ENCODE results near the gene WLS. TPM values are rescaled to one million over a fixed set of nuclear protein-coding genes. Genes with fewer than 3 reads are reported as not detected.

WLS gene
- total RNA-seq, result 10 to 100 TPM in 1 of 5 experiments, under 1 TPM in 2, not detected in 2; 0.50 to 12.2 (median 0.62) TPM
- not detected for polyA plus RNA-seq
- total RNA-seq, result not detected

- H3K27ac ChIP-seq (ENCODE audit: low read depth, low read length), result no peak within 1 kb of the TSS
- H3K36me3 ChIP-seq (ENCODE audit: control insufficient read depth in 2 of 3, insufficient read depth in 3 of 3, low read length in 3 of 3), result no peaks in the 10 kb centered on the region
- Mint-ChIP-seq H3K4me3 (peak within 1 kb of the TSS; percentile 41 to 78 (median 50)), H3K36me3 (peaks cover 0 to 4% (median 0%) of the 10 kb centered on the region in 5 donors), H3K27me3 (peaks cover 46 to 66% (median 56%) of the 10 kb centered on the region in 5 donors), H3K9me3 (peaks cover 0 to 7% (median 0%) of the 10 kb centered on the region in 11 donors), H3K4me1 (peaks cover 5 to 24% (median 14%) of the 10 kb centered on the region in 7 donors), H3K27ac (no peak within 1 kb of the TSS)
- ATAC-seq, result peak; percentile 38
- no peak within 1 kb of the TSS for H3K4me3 ChIP-seq (ENCODE audit: low read length)
- intact Hi-C loops (cut with micrococcal nuclease), result no loop called here
- H3K9me3 ChIP-seq (ENCODE audit: control insufficient read depth in 2 of 3, low read length in 3 of 3), result no peaks in the 10 kb centered on the region
- CTCF ChIA-PET, result no interaction called here
- H3K4me1 ChIP-seq (ENCODE audit: control insufficient read depth in 2 of 2, insufficient read depth in 2 of 2, low read length in 2 of 2), result no peaks in the 10 kb centered on the region
- POLR2A ChIA-PET, result no interaction called here
- no peak for DNase-seq
- peaks cover 0 to 15% of the 10 kb centered on the region in 2 donors for H3K27me3 ChIP-seq (ENCODE audit: control insufficient read depth in 2 of 2, insufficient read depth in 2 of 2, low read length in 2 of 2)
Measured at GRCh38 chr1:68232289-68233148, at the start of gene WLS. Gene WLS (minus strand): TSS chr1:68232523. CDS start chr1:68232299, 224 bp downstream.

GRCh38 chr1:68280286-68280685 is 48.0 kb upstream of the WLS start:
- no peak overlapping the region for H3K4me3 Mint-ChIP-seq
- Histone ChIP-seq H3K27me3 (ENCODE audit: control insufficient read depth in 2 of 2, insufficient read depth in 2 of 2, low read length in 2 of 2) (no peaks in the 10 kb centered on the region), H3K36me3 (ENCODE audit: control insufficient read depth in 2 of 3, insufficient read depth in 3 of 3, low read length in 3 of 3) (no peaks in the 10 kb centered on the region), H3K27ac (ENCODE audit: low read depth, low read length) (no peak overlapping the region), H3K4me1 (ENCODE audit: control insufficient read depth in 2 of 2, insufficient read depth in 2 of 2, low read length in 2 of 2) (no peaks in the 10 kb centered on the region), H3K4me3 (ENCODE audit: low read length) (no peak overlapping the region), H3K9me3 (ENCODE audit: control insufficient read depth in 2 of 3, low read length in 3 of 3) (no peaks in the 10 kb centered on the region)
- no peaks in the 10 kb centered on the region for H3K4me1 Mint-ChIP-seq
- POLR2A ChIA-PET, result no interaction called here
- no peaks in the 10 kb centered on the region for H3K36me3 Mint-ChIP-seq
- intact Hi-C loops (cut with micrococcal nuclease), result no loop called here
- CTCF ChIA-PET, result no interaction called here
- peaks cover 0 to 8% (median 0%) of the 10 kb centered on the region in 11 donors for H3K9me3 Mint-ChIP-seq
- ATAC-seq (no peak), DNase-seq (no peak)
- H3K27me3 Mint-ChIP-seq, result peaks cover 0 to 7% (median 0%) of the 10 kb centered on the region in 5 donors
- no peak overlapping the region for H3K27ac Mint-ChIP-seq

GRCh38 chr1:68279846-68280245 is 47.5 kb upstream of the WLS start:
- no peaks in the 10 kb centered on the region for H3K4me1 ChIP-seq (ENCODE audit: control insufficient read depth in 2 of 2, insufficient read depth in 2 of 2, low read length in 2 of 2)
- no peaks in the 10 kb centered on the region for H3K27me3 ChIP-seq (ENCODE audit: control insufficient read depth in 2 of 2, insufficient read depth in 2 of 2, low read length in 2 of 2)
- H3K4me1 Mint-ChIP-seq, result no peaks in the 10 kb centered on the region
- no peak overlapping the region for H3K27ac Mint-ChIP-seq
- no peak overlapping the region for H3K4me3 ChIP-seq (ENCODE audit: low read length)
- intact Hi-C loops (cut with micrococcal nuclease), result no loop called here
- ATAC-seq (no peak), DNase-seq (no peak)
- H3K27me3 Mint-ChIP-seq, result peaks cover 0 to 7% (median 0%) of the 10 kb centered on the region in 5 donors
- no peaks in the 10 kb centered on the region for H3K9me3 ChIP-seq (ENCODE audit: control insufficient read depth in 2 of 3, low read length in 3 of 3)
- CTCF ChIA-PET, result no interaction called here
- POLR2A ChIA-PET, result no interaction called here
- no peak overlapping the region for H3K27ac ChIP-seq (ENCODE audit: low read depth, low read length)
- H3K36me3 ChIP-seq (ENCODE audit: control insufficient read depth in 2 of 3, insufficient read depth in 3 of 3, low read length in 3 of 3), result no peaks in the 10 kb centered on the region
- H3K4me3 Mint-ChIP-seq, result no peak overlapping the region
- H3K36me3 Mint-ChIP-seq, result no peaks in the 10 kb centered on the region
- H3K9me3 Mint-ChIP-seq, result peaks cover 0 to 8% (median 0%) of the 10 kb centered on the region in 11 donors

- DNase-seq, result no peak
- ChIA-PET POLR2A (no interaction called here), CTCF (no interaction called here)
- intact Hi-C loops (cut with micrococcal nuclease), result no loop called here
- Mint-ChIP-seq H3K4me3 (no peak overlapping the region), H3K27ac (no peak overlapping the region), H3K4me1 (no peaks in the 10 kb centered on the region), H3K27me3 (peaks cover 0 to 7% (median 0%) of the 10 kb centered on the region in 5 donors), H3K36me3 (no peaks in the 10 kb centered on the region), H3K9me3 (peaks cover 0 to 8% (median 0%) of the 10 kb centered on the region in 11 donors)
- no peaks in the 10 kb centered on the region for H3K36me3 ChIP-seq (ENCODE audit: control insufficient read depth in 2 of 3, insufficient read depth in 3 of 3, low read length in 3 of 3)
- ATAC-seq, result no peak
- no peaks in the 10 kb centered on the region for H3K4me1 ChIP-seq (ENCODE audit: control insufficient read depth in 2 of 2, insufficient read depth in 2 of 2, low read length in 2 of 2)
- no peaks in the 10 kb centered on the region for H3K27me3 ChIP-seq (ENCODE audit: control insufficient read depth in 2 of 2, insufficient read depth in 2 of 2, low read length in 2 of 2)
- H3K9me3 ChIP-seq (ENCODE audit: control insufficient read depth in 2 of 3, low read length in 3 of 3), result no peaks in the 10 kb centered on the region
- H3K4me3 ChIP-seq (ENCODE audit: low read length), result no peak overlapping the region
- H3K27ac ChIP-seq (ENCODE audit: low read depth, low read length), result no peak overlapping the region
Measured at GRCh38 chr1:68278221-68278620, 45.9 kb upstream of the WLS start.

GRCh38 chr1:68276448-68276847 is 44.1 kb upstream of the WLS start:
- Histone ChIP-seq H3K27ac (ENCODE audit: low read depth, low read length) (no peak overlapping the region), H3K9me3 (ENCODE audit: control insufficient read depth in 2 of 3, low read length in 3 of 3) (no peaks in the 10 kb centered on the region), H3K27me3 (ENCODE audit: control insufficient read depth in 2 of 2, insufficient read depth in 2 of 2, low read length in 2 of 2) (no peaks in the 10 kb centered on the region), H3K36me3 (ENCODE audit: control insufficient read depth in 2 of 3, insufficient read depth in 3 of 3, low read length in 3 of 3) (no peaks in the 10 kb centered on the region), H3K4me1 (ENCODE audit: control insufficient read depth in 2 of 2, insufficient read depth in 2 of 2, low read length in 2 of 2) (no peaks in the 10 kb centered on the region), H3K4me3 (ENCODE audit: low read length) (no peak overlapping the region)
- Mint-ChIP-seq H3K36me3 (no peaks in the 10 kb centered on the region), H3K27ac (no peak overlapping the region), H3K4me1 (no peaks in the 10 kb centered on the region), H3K4me3 (no peak overlapping the region), H3K27me3 (no peaks in the 10 kb centered on the region), H3K9me3 (peaks cover 0 to 4% (median 0%) of the 10 kb centered on the region in 11 donors)
- DNase-seq (no peak), ATAC-seq (no peak)
- CTCF ChIA-PET, result no interaction called here
- POLR2A ChIA-PET, result no interaction called here
- intact Hi-C loops (cut with micrococcal nuclease), result no loop called here

- ChIA-PET POLR2A (no interaction called here), CTCF (no interaction called here)
- Mint-ChIP-seq H3K27ac (no peak overlapping the region), H3K27me3 (no peaks in the 10 kb centered on the region), H3K9me3 (peaks cover 0 to 8% (median 0%) of the 10 kb centered on the region in 11 donors), H3K4me3 (no peak overlapping the region), H3K36me3 (no peaks in the 10 kb centered on the region), H3K4me1 (peaks cover 0 to 3% (median 0%) of the 10 kb centered on the region in 7 donors)
- Histone ChIP-seq H3K27ac (ENCODE audit: low read depth, low read length) (no peak overlapping the region), H3K27me3 (ENCODE audit: control insufficient read depth in 2 of 2, insufficient read depth in 2 of 2, low read length in 2 of 2) (no peaks in the 10 kb centered on the region), H3K4me3 (ENCODE audit: low read length) (no peak overlapping the region), H3K4me1 (ENCODE audit: control insufficient read depth in 2 of 2, insufficient read depth in 2 of 2, low read length in 2 of 2) (no peaks in the 10 kb centered on the region), H3K9me3 (ENCODE audit: control insufficient read depth in 2 of 3, low read length in 3 of 3) (no peaks in the 10 kb centered on the region), H3K36me3 (ENCODE audit: control insufficient read depth in 2 of 3, insufficient read depth in 3 of 3, low read length in 3 of 3) (no peaks in the 10 kb centered on the region)
- intact Hi-C loops (cut with micrococcal nuclease), result no loop called here
- DNase-seq (no peak), ATAC-seq (no peak)
Measured at GRCh38 chr1:68273530-68273929, 41.2 kb upstream of the WLS start.

GRCh38 chr1:68271596-68271995 is 39.3 kb upstream of the WLS start:
- CTCF ChIA-PET, result no interaction called here
- H3K9me3 ChIP-seq (ENCODE audit: control insufficient read depth in 2 of 3, low read length in 3 of 3), result no peaks in the 10 kb centered on the region
- H3K36me3 ChIP-seq (ENCODE audit: control insufficient read depth in 2 of 3, insufficient read depth in 3 of 3, low read length in 3 of 3), result no peaks in the 10 kb centered on the region
- Mint-ChIP-seq H3K27me3 (no peaks in the 10 kb centered on the region), H3K4me1 (peaks cover 0 to 3% (median 0%) of the 10 kb centered on the region in 7 donors), H3K36me3 (no peaks in the 10 kb centered on the region), H3K27ac (no peak overlapping the region), H3K9me3 (peaks cover 0 to 8% (median 0%) of the 10 kb centered on the region in 11 donors), H3K4me3 (no peak overlapping the region)
- H3K4me3 ChIP-seq (ENCODE audit: low read length), result no peak overlapping the region
- H3K27me3 ChIP-seq (ENCODE audit: control insufficient read depth in 2 of 2, insufficient read depth in 2 of 2, low read length in 2 of 2), result no peaks in the 10 kb centered on the region
- H3K4me1 ChIP-seq (ENCODE audit: control insufficient read depth in 2 of 2, insufficient read depth in 2 of 2, low read length in 2 of 2), result no peaks in the 10 kb centered on the region
- POLR2A ChIA-PET, result no interaction called here
- no peak for ATAC-seq
- no peak for DNase-seq
- H3K27ac ChIP-seq (ENCODE audit: low read depth, low read length), result no peak overlapping the region
- intact Hi-C loops (cut with micrococcal nuclease), result no loop called here
